ENCODE measurements around the gene TRIP11. TPM values are rescaled to one million over a fixed set of nuclear protein-coding genes. Genes with fewer than 3 reads are reported as not detected.

The TRIP11 gene
- total RNA-seq, 1 experiment from 2014 or later: 9.6 TPM

GRCh38 chr14:92010644-92011043 is 29.2 kb downstream of the TRIP11 start:
- no peak for DNase-seq (ENCODE audit: low read depth)

GRCh38 chr14:92009604-92010003 is 30.3 kb downstream of the TRIP11 start:
- DNase-seq (ENCODE audit: low read depth): no peak

- no peak for DNase-seq (ENCODE audit: low read depth)
Measured at GRCh38 chr14:92005019-92005418, 34.8 kb downstream of the TRIP11 start.

GRCh38 chr14:92004062-92004461 is 35.8 kb downstream of the TRIP11 start:
- DNase-seq (ENCODE audit: low read depth): peak; percentile 1

GRCh38 chr14:91998667-91999570 is 40.9 kb downstream of the TRIP11 start:
- DNase-seq (ENCODE audit: low read depth): no peak

- DNase-seq (ENCODE audit: low read depth): peak; percentile 4
Measured at GRCh38 chr14:91997492-91997891, 42.4 kb downstream of the TRIP11 start.

GRCh38 chr14:91996948-91997371 is 42.9 kb downstream of the TRIP11 start:
- DNase-seq (ENCODE audit: low read depth): peak; percentile 66

GRCh38 chr14:91987192-91987591 is 52.7 kb downstream of the TRIP11 start:
- no peak for DNase-seq (ENCODE audit: low read depth)

GRCh38 chr14:91985521-91986255 is 54.2 kb downstream of the TRIP11 start:
- no peak for DNase-seq (ENCODE audit: low read depth)

GRCh38 chr14:91985008-91985407 is 54.9 kb downstream of the TRIP11 start:
- DNase-seq (ENCODE audit: low read depth): no peak

- DNase-seq (ENCODE audit: low read depth): no peak
Measured at GRCh38 chr14:91983588-91983987, 56.3 kb downstream of the TRIP11 start.

- peak; percentile 88 for DNase-seq (ENCODE audit: low read depth)
Measured at GRCh38 chr14:91980157-91980556, 59.7 kb downstream of the TRIP11 start.

GRCh38 chr14:91977884-91978283 is 62.0 kb downstream of the TRIP11 start:
- no peak for DNase-seq (ENCODE audit: low read depth)

GRCh38 chr14:91975763-91976162 is 64.1 kb downstream of the TRIP11 start:
- no peak for DNase-seq (ENCODE audit: low read depth)

- no peak for DNase-seq (ENCODE audit: low read depth)
Measured at GRCh38 chr14:91971188-91971778, 68.6 kb downstream of the TRIP11 start.

- no peak for DNase-seq (ENCODE audit: low read depth)
Measured at GRCh38 chr14:91968280-91968679, 71.6 kb downstream of the TRIP11 start.

- DNase-seq (ENCODE audit: low read depth): no peak
Measured at GRCh38 chr14:91964724-91965123, 75.1 kb downstream of the TRIP11 start.

- DNase-seq (ENCODE audit: low read depth): no peak
Measured at GRCh38 chr14:91964011-91964410, 75.8 kb downstream of the TRIP11 start.

GRCh38 chr14:91963465-91963864 is 76.4 kb downstream of the TRIP11 start:
- no peak for DNase-seq (ENCODE audit: low read depth)

- no peak for DNase-seq (ENCODE audit: low read depth)
Measured at GRCh38 chr14:91961297-91962220, 78.3 kb downstream of the TRIP11 start.

- no peak for DNase-seq (ENCODE audit: low read depth)
Measured at GRCh38 chr14:91957876-91958313, 82.0 kb downstream of the TRIP11 start.
